Measurements from ENCODE around the gene IL22RA2. TPM values are rescaled to one million over a fixed set of nuclear protein-coding genes. Genes with fewer than 3 reads are reported as not detected.
A peak's percentile ranks its signal among the peaks of the same experiment; 100 is the strongest.

IL22RA2 gene
- total and polyA plus RNA-seq, 12 donors, result 0.12 TPM; not detected in 11

DNA sequence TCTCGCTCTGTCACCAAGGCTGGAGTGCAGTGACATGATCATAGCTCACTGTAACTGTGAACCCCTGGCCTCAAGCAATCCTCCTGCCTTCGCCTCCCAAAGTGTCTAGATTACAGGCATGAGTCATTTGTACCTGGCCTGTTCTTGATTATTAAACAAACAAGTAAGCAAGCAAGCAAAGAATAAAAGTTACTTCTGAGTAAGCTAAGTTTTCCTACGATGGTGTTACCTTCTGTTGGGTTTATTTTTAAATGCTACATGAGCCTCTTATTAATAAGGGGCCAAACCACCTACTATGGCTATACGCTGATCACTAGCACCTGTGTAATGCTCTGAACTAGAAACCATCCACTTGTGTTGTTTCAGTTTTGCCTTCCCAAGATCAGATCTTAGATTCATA is 50.8 kb downstream of the IL22RA2 start:
- H3K27ac ChIP-seq, result no peak overlapping the region
- no peak for ATAC-seq
- intact Hi-C loops (cut with DNase I), result no loop called here

GRCh38 chr6:137121401-137121997 is 51.9 kb downstream of the IL22RA2 start:
- no peak overlapping the region for H3K27ac ChIP-seq
- no peak overlapping the region for H3K4me3 ChIP-seq
- ATAC-seq (no peak), DNase-seq (no peak)
- TF ChIP-seq CTCF (IDR thresholded peaks at IDR 0.05), result no peak
- H3K27me3 ChIP-seq, result no peaks in the 10 kb centered on the region
- H3K9me3 ChIP-seq, result peaks cover 0 to 34% (median 14%) of the 10 kb centered on the region in 11 donors
- 75 to 89% methylated on average over 2 of the region's 2 CpGs for WGBS, 2 donors
- intact Hi-C loops (cut with DNase I), result no loop called here
- peaks cover 0 to 4% (median 0%) of the 10 kb centered on the region in 9 donors for H3K4me1 ChIP-seq
- no peaks in the 10 kb centered on the region for H3K36me3 ChIP-seq

More for the DNA sequence above, 50.8 kb downstream of the IL22RA2 start:
- H3K9me3 ChIP-seq, result peaks cover 0 to 34% (median 14%) of the 10 kb centered on the region in 11 donors
- H3K4me3 ChIP-seq, result no peak overlapping the region
- no peak for DNase-seq
- no peaks in the 10 kb centered on the region for H3K4me1 ChIP-seq
- TF ChIP-seq CTCF (IDR thresholded peaks at IDR 0.05), result no peak
- H3K27me3 ChIP-seq, result no peaks in the 10 kb centered on the region
- H3K36me3 ChIP-seq, result no peaks in the 10 kb centered on the region
- 92 to 93% methylated on average over 4 of the region's 4 CpGs for WGBS, 2 donors

DNA sequence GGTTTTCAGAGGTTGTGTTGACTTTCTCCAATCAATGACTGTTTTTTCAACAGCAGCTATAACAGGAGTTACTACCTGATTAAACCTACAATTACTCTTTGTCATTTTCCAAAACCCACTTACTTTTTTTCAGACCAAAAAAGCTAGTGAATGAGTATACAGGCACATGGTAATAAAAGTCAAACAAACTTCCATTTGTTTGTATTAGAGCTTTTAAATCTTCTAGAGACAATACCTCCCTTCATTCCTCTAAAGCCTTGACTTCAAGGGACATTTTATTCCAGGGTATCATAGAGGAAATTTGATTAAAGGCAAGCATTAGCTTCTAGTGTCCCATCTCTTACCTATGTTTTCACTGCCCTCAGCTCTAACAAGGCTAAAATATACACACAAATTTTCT is 52.7 kb downstream of the IL22RA2 start:
- DNase-seq, result no peak
- H3K27ac ChIP-seq, result no peak overlapping the region
- peaks cover 0 to 34% (median 14%) of the 10 kb centered on the region in 11 donors for H3K9me3 ChIP-seq
- H3K27me3 ChIP-seq, result no peaks in the 10 kb centered on the region
- no peak for ATAC-seq
- H3K4me3 ChIP-seq, result no peak overlapping the region
- H3K4me1 ChIP-seq, result peaks cover 0 to 11% (median 1%) of the 10 kb centered on the region in 9 donors
- TF ChIP-seq CTCF (IDR thresholded peaks at IDR 0.05), result no peak
- no peaks in the 10 kb centered on the region for H3K36me3 ChIP-seq
- intact Hi-C loops (cut with DNase I), result no loop called here

GRCh38 chr6:137119196-137120104 is 54.0 kb downstream of the IL22RA2 start:
- H3K27ac ChIP-seq, result peak overlapping the region in 8 of 10 donors; percentile 9 to 63 (median 52)
- TF ChIP-seq CTCF (IDR thresholded peaks at IDR 0.05), result no peak
- WGBS, 2 donors, result 47 to 60% methylated on average over 4 of the region's 4 CpGs
- ATAC-seq (peak in 7 of 8 donors; percentile 51 to 98 (median 96)), DNase-seq (peak in 1 of 2 donors; percentile 20)
- no peaks in the 10 kb centered on the region for H3K36me3 ChIP-seq
- intact Hi-C loops (cut with DNase I), result no loop called here
- peaks cover 0 to 13% (median 4%) of the 10 kb centered on the region in 9 donors for H3K4me1 ChIP-seq
- peaks cover 0 to 29% (median 14%) of the 10 kb centered on the region in 11 donors for H3K9me3 ChIP-seq
- H3K4me3 ChIP-seq, result no peak overlapping the region
- H3K27me3 ChIP-seq, result no peaks in the 10 kb centered on the region

Data from heart right ventricle (tissue), 16 donors.